ENCODE results near the gene NCLN. TPM values are rescaled to one million over a fixed set of nuclear protein-coding genes. Genes with fewer than 3 reads are reported as not detected.
"Not testable (repeated sequence)": the region's sequence is repeated elsewhere in the genome, so short reads cannot be mapped to it uniquely, and the experiment has no call there.

Gene NCLN
- total RNA-seq, 1 donor from 2014 or later: 12.2 TPM

GRCh38 chr19:3190921-3191805 lies 5.4 kb downstream of the NCLN start:
- peak overlapping the region; percentile 42 for H3K27ac Mint-ChIP-seq
- H3K4me3 ChIP-seq: no peak overlapping the region

GRCh38 chr19:3191806-3192104 lies 6.0 kb downstream of the NCLN start:
- H3K4me3 ChIP-seq; DNase-seq (ENCODE audit: low spot score); H3K4me2 ChIP-seq; H3K36me3 ChIP-seq; H3K27ac Mint-ChIP-seq; H3K4me1 ChIP-seq; H3K9ac ChIP-seq; H3K27me3 Mint-ChIP-seq (ENCODE audit: insufficient read depth, low read depth); H3K4me3 Mint-ChIP-seq; H3K9me3 Mint-ChIP-seq; H3K4me1 Mint-ChIP-seq; H3K36me3 Mint-ChIP-seq; H3K27ac ChIP-seq; H3K27me3 ChIP-seq; H2AFZ ChIP-seq (replicated peaks); H3K9me3 ChIP-seq (ENCODE audit: low read depth); H3F3A ChIP-seq (ENCODE audit: low read depth): not testable (repeated sequence)
- Histone ChIP-seq H4K20me1 (ENCODE audit: low read depth) (peaks cover 47% of the 10 kb centered on the region), H3K79me2 (ENCODE audit: low read depth) (peaks cover 47% of the 10 kb centered on the region)

More at GRCh38 chr19:3190921-3191805, 5.4 kb downstream of the NCLN start:
- DNase-seq (ENCODE audit: low spot score): no peak
- Histone ChIP-seq H3K4me1 (peaks cover 10% of the 10 kb centered on the region), H3K27me3 (no peaks in the 10 kb centered on the region), H2AFZ (replicated peaks) (no peak overlapping the region), H3K79me2 (ENCODE audit: low read depth) (peaks cover 53% of the 10 kb centered on the region), H4K20me1 (ENCODE audit: low read depth) (peaks cover 53% of the 10 kb centered on the region), H3K4me2 (no peak overlapping the region), H3K9me3 (ENCODE audit: low read depth) (no peaks in the 10 kb centered on the region), H3K36me3 (no peaks in the 10 kb centered on the region), H3K9ac (no peak overlapping the region), H3K27ac (no peak overlapping the region), H3F3A (ENCODE audit: low read depth) (no peaks in the 10 kb centered on the region)
- Mint-ChIP-seq H3K27me3 (ENCODE audit: insufficient read depth, low read depth) (no peaks in the 10 kb centered on the region), H3K4me3 (no peak overlapping the region), H3K36me3 (peaks cover 5% of the 10 kb centered on the region), H3K9me3 (no peaks in the 10 kb centered on the region), H3K4me1 (peaks cover 9% of the 10 kb centered on the region)
- no peak for TF ChIP-seq CTCF (IDR thresholded peaks at IDR 0.05)
- TF ChIP-seq EZH2phosphoT487 (IDR thresholded peaks at IDR 0.05): no peak
- no peak for TF ChIP-seq EZH2 (IDR thresholded peaks at IDR 0.05)

- no peaks in the 10 kb centered on the region for H3K9me3 Mint-ChIP-seq
- no peak overlapping the region for H3K9ac ChIP-seq
- H3K4me3 ChIP-seq: no peak overlapping the region
- TF ChIP-seq EZH2 (IDR thresholded peaks at IDR 0.05): no peak
- no peak for TF ChIP-seq EZH2phosphoT487 (IDR thresholded peaks at IDR 0.05)
- no peak for TF ChIP-seq CTCF (IDR thresholded peaks at IDR 0.05)
- H3K9me3 ChIP-seq (ENCODE audit: low read depth): no peaks in the 10 kb centered on the region
- H4K20me1 ChIP-seq (ENCODE audit: low read depth): peaks cover 43% of the 10 kb centered on the region
- no peak overlapping the region for H3K4me3 Mint-ChIP-seq
- no peak for DNase-seq (ENCODE audit: low spot score)
- no peak overlapping the region for H2AFZ ChIP-seq (replicated peaks)
- H3K4me2 ChIP-seq: no peak overlapping the region
- H3F3A ChIP-seq (ENCODE audit: low read depth): no peaks in the 10 kb centered on the region
- H3K79me2 ChIP-seq (ENCODE audit: low read depth): peaks cover 42% of the 10 kb centered on the region
- no peaks in the 10 kb centered on the region for H3K36me3 ChIP-seq
- no peak overlapping the region for H3K27ac Mint-ChIP-seq
- peaks cover under 1% of the 10 kb centered on the region for H3K4me1 ChIP-seq
- H3K4me1 Mint-ChIP-seq: peaks cover 1% of the 10 kb centered on the region
- no peaks in the 10 kb centered on the region for H3K27me3 Mint-ChIP-seq (ENCODE audit: insufficient read depth, low read depth)
- H3K36me3 Mint-ChIP-seq: peaks cover 5% of the 10 kb centered on the region
- no peak overlapping the region for H3K27ac ChIP-seq
- H3K27me3 ChIP-seq: no peaks in the 10 kb centered on the region
Observed at GRCh38 chr19:3192228-3192635, 6.5 kb downstream of the NCLN start.

GRCh38 chr19:3192684-3193083 lies 7.0 kb downstream of the NCLN start:
- Mint-ChIP-seq H3K9me3 (no peaks in the 10 kb centered on the region), H3K4me1 (no peaks in the 10 kb centered on the region), H3K36me3 (peaks cover 5% of the 10 kb centered on the region), H3K4me3 (no peak overlapping the region), H3K27me3 (ENCODE audit: insufficient read depth, low read depth) (no peaks in the 10 kb centered on the region), H3K27ac (no peak overlapping the region)
- Histone ChIP-seq H3K4me1 (no peaks in the 10 kb centered on the region), H3K9me3 (ENCODE audit: low read depth) (no peaks in the 10 kb centered on the region), H3K79me2 (ENCODE audit: low read depth) (peaks cover 38% of the 10 kb centered on the region), H3K4me2 (no peak overlapping the region), H3K9ac (no peak overlapping the region), H2AFZ (replicated peaks) (no peak overlapping the region), H3K36me3 (no peaks in the 10 kb centered on the region), H3F3A (ENCODE audit: low read depth) (no peaks in the 10 kb centered on the region), H3K27me3 (no peaks in the 10 kb centered on the region), H3K27ac (no peak overlapping the region), H3K4me3 (no peak overlapping the region), H4K20me1 (ENCODE audit: low read depth) (peaks cover 38% of the 10 kb centered on the region)
- no peak for DNase-seq (ENCODE audit: low spot score)
- TF ChIP-seq CTCF (IDR thresholded peaks at IDR 0.05) (no peak), EZH2 (IDR thresholded peaks at IDR 0.05) (no peak), EZH2phosphoT487 (IDR thresholded peaks at IDR 0.05) (no peak)

Measured in neural progenitor cell (in vitro differentiated cells).